Left hindlimb (tissue), 1 donor: ENCODE results near the gene TBC1D13.
"Not testable (repeated sequence)": the region's sequence is repeated elsewhere in the genome, so short reads cannot be mapped to it uniquely, and the experiment has no call there.

Experiments used
- DNase-seq: peaks from one replicate; pipeline ENCODE4 v3.0.0-alpha.2; 2018

The TBC1D13 gene

GRCh38 chr9:128787659-128788058, 606 bp downstream of the TBC1D13 start:
- no peak for DNase-seq

GRCh38 chr9:128788445-128788844, 1.4 kb downstream of the TBC1D13 start:
- DNase-seq, result no peak

- DNase-seq, result no peak
Observed at GRCh38 chr9:128790536-128790935, 3.5 kb downstream of the TBC1D13 start.

GRCh38 chr9:128792134-128792533, 5.1 kb downstream of the TBC1D13 start:
- no peak for DNase-seq

GRCh38 chr9:128792978-128793686, 6.1 kb downstream of the TBC1D13 start:
- DNase-seq, result no peak

- not testable (repeated sequence) for DNase-seq
Observed at GRCh38 chr9:128794961-128795360, 7.9 kb downstream of the TBC1D13 start.

GRCh38 chr9:128798896-128799295, 11.8 kb downstream of the TBC1D13 start:
- DNase-seq, result no peak

GRCh38 chr9:128800061-128800460, 13.0 kb downstream of the TBC1D13 start:
- DNase-seq, result no peak

GRCh38 chr9:128802482-128802881, 15.4 kb downstream of the TBC1D13 start:
- no peak for DNase-seq

- DNase-seq, result no peak
Observed at GRCh38 chr9:128805661-128806060, 18.6 kb downstream of the TBC1D13 start.

- DNase-seq, result no peak
Observed at GRCh38 chr9:128807827-128808226, 20.8 kb downstream of the TBC1D13 start.

- no peak for DNase-seq
Observed at GRCh38 chr9:128808543-128808942, 21.5 kb downstream of the TBC1D13 start.

GRCh38 chr9:128809036-128809599, 22.1 kb downstream of the TBC1D13 start:
- no peak for DNase-seq

- DNase-seq, result no peak
Observed at GRCh38 chr9:128809831-128810230, 22.8 kb downstream of the TBC1D13 start.

GRCh38 chr9:128810873-128811272, 23.8 kb downstream of the TBC1D13 start:
- DNase-seq, result no peak

- DNase-seq, result peak; percentile 97
Observed at GRCh38 chr9:128818099-128818838, 31.2 kb downstream of the TBC1D13 start, which contains the start of gene ENDOG. ENDOG (plus strand) TSS chr9:128818500; CDS start chr9:128818685, 185 bp downstream.

GRCh38 chr9:128818839-128819715, 32.0 kb downstream of the TBC1D13 start:
- DNase-seq, result no peak

- no peak for DNase-seq
Observed at GRCh38 chr9:128819716-128820664, 32.9 kb downstream of the TBC1D13 start.

GRCh38 chr9:128820665-128821583, 33.9 kb downstream of the TBC1D13 start:
- no peak for DNase-seq

- DNase-seq, result no peak
Observed at GRCh38 chr9:128821584-128822406, 34.7 kb downstream of the TBC1D13 start.
